Prostate gland (tissue), 2 donors: Measurements from ENCODE around the gene CDH24. TPM values are rescaled to one million over a fixed set of nuclear protein-coding genes. Genes with fewer than 3 reads are reported as not detected.

Experiments used
- DNase-seq: peaks from one replicate; pipeline ENCODE4 v3.0.0-alpha.2; 2019; ENCODE audit warnings: low spot score
- H3K27ac ChIP-seq, 2 donors: fragments of 200-600 bp; sonication (generic); 2 replicates each; pipeline ENCODE4 v1.5.1; 2017 to 2019
- H3K27me3 ChIP-seq: fragments of 200-600 bp; sonication (generic); replicated peaks from 2 replicates; pipeline ENCODE4 v1.5.1; 2019; ENCODE audit not compliant: insufficient read depth
- H3K36me3 ChIP-seq, 2 donors: fragments of 200-600 bp; sonication (generic); 1 replicate in 1 of 2; 2 replicates in 1 of 2; pipeline versions ENCODE4 v1.5.1 to v1.8.1; 2017 to 2019
- H3K4me1 ChIP-seq: fragments of 200-600 bp; sonication (generic); replicated peaks from 2 replicates; pipeline ENCODE4 v1.5.1; 2019
- H3K4me3 ChIP-seq, 2 donors: fragments of 200-600 bp; sonication (generic); 2 replicates each; pipeline ENCODE4 v1.5.1; 2017 to 2019
- H3K9me3 ChIP-seq: fragments of 200-600 bp; sonication (generic); 2 replicates; pipeline ENCODE4 v1.5.1; 2017
- POLR2A ChIP-seq: fragments of 450-650 bp; IDR thresholded peaks from one replicate; pipeline ENCODE4 v1.6.1; 2016; ENCODE audit warnings: antibody characterized with exemption, mild to moderate bottlenecking
- POLR2AphosphoS5 ChIP-seq: sonication (generic); formaldehyde crosslinking; IDR thresholded peaks from one replicate; pipeline ENCODE4 v1.6.1; 2017; ENCODE audit warnings: antibody characterized with exemption
- WGBS: methylation state at CpG from one replicate; pipeline ENCODE4 v1.1.5; 2018; 5-methylcytosine and 5-hydroxymethylcytosine counted together
- intact Hi-C: fragments of 100-400 bp; cut with DNase I; formaldehyde crosslinking; loops from one replicate; pipeline ENCODE4 v1.14.2; 2022
- total RNA-seq, 2 donors: library from RNA; depleted of rRNA; stranded (reverse); fragments of >200 nt; gene quantifications; one replicate each; pipeline ENCODE4 v1.1.0, GENCODE V29; 2016
- TF ChIP-seq, protein P1 (sequence below), 4 experiments: fragments of 200-600 bp in 2 of 4; fragments of 450-650 bp in 2 of 4; sonication (generic) in 2 of 4; IDR thresholded peaks; 1 replicate in 3 of 4; 2 replicates in 1 of 4; pipeline ENCODE4 v1.5.1; 2016 to 2019; ENCODE audit warnings: antibody characterized with exemption in 4 of 4, mild to moderate bottlenecking in 2 of 4, moderate library complexity in 2 of 4

Gene CDH24
- total RNA-seq, 2 donors from 2014 or later = 4.0 to 7.2 TPM

DNA sequence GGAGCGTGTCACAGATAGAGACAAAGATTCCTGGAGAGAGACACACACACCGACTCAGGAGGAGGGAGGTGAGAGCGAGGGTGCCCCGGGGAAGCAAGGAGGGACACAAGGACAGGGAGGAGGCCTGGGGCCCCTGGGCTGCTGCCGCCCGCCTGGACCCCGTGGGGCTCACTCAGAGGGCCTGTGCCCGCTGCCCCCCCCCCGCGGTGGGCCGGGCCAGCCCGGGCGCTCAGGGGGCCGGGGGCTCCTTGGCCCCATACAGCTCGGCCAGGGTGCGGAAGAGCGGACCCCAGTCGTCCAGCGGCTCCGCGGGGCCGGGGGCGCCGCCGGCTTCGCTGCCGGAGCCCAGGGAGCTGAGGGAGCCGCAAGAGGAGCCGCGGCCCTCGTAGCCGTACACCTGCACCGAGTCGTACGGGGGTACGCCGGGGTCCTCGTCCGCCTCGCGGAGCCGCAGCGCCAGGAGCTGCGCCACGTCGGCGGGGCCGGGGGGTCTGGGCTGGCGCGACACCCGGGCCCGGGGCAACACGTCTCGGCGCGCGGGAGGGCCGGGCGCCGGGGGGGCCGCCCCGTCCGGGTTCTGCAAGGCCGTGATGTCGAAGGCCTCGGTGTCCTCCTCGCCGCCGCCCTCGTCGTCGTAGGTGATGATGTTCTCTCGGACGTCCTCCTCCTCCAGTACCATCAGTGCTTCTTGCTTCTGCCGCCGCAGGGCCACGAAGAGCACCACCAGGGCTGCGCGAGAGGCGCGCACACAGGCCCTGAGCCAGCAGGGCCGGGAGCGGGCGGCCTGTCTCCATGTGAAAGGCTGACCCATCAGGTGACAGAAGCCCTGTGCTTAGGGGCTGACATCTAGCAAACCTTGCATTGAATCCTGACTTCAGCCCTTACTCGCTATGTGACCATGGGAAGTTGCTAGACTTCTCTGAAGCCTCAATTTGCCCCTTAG is 9.3 kb downstream of the CDH24 start:
- intact Hi-C loops = no loop called here
- no peak for DNase-seq
- Histone ChIP-seq H3K9me3 (no peaks in the 10 kb centered on the region), H3K27ac (no peak overlapping the region), H3K4me3 (no peak overlapping the region), H3K4me1 (no peaks in the 10 kb centered on the region), H3K27me3 (no peaks in the 10 kb centered on the region), H3K36me3 (no peaks in the 10 kb centered on the region)
- 84% methylated on average over 84 of the region's 85 CpGs for WGBS
- TF ChIP-seq, protein P1, sequence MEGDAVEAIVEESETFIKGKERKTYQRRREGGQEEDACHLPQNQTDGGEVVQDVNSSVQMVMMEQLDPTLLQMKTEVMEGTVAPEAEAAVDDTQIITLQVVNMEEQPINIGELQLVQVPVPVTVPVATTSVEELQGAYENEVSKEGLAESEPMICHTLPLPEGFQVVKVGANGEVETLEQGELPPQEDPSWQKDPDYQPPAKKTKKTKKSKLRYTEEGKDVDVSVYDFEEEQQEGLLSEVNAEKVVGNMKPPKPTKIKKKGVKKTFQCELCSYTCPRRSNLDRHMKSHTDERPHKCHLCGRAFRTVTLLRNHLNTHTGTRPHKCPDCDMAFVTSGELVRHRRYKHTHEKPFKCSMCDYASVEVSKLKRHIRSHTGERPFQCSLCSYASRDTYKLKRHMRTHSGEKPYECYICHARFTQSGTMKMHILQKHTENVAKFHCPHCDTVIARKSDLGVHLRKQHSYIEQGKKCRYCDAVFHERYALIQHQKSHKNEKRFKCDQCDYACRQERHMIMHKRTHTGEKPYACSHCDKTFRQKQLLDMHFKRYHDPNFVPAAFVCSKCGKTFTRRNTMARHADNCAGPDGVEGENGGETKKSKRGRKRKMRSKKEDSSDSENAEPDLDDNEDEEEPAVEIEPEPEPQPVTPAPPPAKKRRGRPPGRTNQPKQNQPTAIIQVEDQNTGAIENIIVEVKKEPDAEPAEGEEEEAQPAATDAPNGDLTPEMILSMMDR (IDR thresholded peaks at IDR 0.05) = no peak
- TF ChIP-seq POLR2AphosphoS5 (no peak), POLR2A (no peak)

- no peaks in the 10 kb centered on the region for H3K27me3 ChIP-seq
- no peak overlapping the region for H3K27ac ChIP-seq
- no peak for DNase-seq
- TF ChIP-seq POLR2AphosphoS5 (no peak), POLR2A (no peak)
- TF ChIP-seq, protein P1 (IDR thresholded peaks at IDR 0.05) = no peak
- no peak overlapping the region for H3K4me3 ChIP-seq
- 63% methylated on average over 6 of the region's 6 CpGs for WGBS
- intact Hi-C loops = no loop called here
- no peaks in the 10 kb centered on the region for H3K36me3 ChIP-seq
- no peaks in the 10 kb centered on the region for H3K9me3 ChIP-seq
- no peaks in the 10 kb centered on the region for H3K4me1 ChIP-seq
These were observed 10.2 kb downstream of the CDH24 start for GRCh38 chr14:23047034-23047634.

DNA sequence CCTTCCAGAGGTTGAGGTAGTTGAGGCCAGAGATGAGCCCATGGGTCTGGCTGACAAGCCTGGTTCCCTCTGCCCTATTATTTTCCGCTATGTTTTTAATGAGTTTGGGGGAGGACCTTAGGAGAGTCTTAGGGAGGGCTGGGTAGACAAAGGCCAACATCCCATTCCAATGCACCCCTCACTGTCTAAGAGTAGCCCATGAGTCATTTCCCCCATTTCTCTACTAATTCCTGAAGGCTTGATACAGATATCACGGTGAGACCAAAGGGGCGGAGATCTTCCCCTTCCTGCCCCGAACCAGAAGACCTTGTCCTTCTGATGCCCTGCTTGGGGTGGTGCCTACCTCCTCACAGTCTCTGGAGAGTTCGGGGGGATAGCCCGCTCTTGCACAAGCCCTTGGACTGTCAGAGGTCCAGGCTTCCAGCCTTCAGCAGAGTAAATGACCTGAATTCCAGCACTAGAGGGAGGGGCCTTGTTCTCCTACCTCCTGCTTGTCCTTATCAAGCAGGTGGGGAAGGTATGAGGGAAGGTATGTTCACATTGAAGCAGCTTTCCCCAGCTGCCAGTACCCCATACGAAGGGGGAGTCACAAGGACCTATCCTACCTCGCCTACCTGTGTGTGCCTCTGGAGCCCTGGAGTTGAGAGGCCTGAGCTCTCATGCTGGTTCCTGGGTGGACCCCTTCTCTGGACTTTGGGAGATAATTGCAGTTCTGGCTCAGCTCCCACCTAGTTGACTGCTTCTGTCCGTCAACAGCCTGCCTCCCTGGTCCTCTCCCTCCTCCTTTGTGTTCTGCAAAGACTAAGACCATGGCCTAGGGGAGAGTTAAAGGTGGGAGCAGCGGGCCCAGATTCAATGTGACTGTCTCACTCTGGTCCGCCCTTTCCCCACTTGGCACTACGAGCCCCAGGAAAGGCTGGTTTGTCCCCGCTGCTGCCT is 11.6 kb downstream of the CDH24 start:
- Histone ChIP-seq H3K4me3 (no peak overlapping the region), H3K36me3 (no peaks in the 10 kb centered on the region), H3K27ac (no peak overlapping the region), H3K4me1 (no peaks in the 10 kb centered on the region), H3K27me3 (no peaks in the 10 kb centered on the region), H3K9me3 (no peaks in the 10 kb centered on the region)
- 86% methylated on average over 13 of the region's 13 CpGs for WGBS
- intact Hi-C loops = no loop called here
- TF ChIP-seq POLR2AphosphoS5 = no peak
- DNase-seq = no peak

DNA sequence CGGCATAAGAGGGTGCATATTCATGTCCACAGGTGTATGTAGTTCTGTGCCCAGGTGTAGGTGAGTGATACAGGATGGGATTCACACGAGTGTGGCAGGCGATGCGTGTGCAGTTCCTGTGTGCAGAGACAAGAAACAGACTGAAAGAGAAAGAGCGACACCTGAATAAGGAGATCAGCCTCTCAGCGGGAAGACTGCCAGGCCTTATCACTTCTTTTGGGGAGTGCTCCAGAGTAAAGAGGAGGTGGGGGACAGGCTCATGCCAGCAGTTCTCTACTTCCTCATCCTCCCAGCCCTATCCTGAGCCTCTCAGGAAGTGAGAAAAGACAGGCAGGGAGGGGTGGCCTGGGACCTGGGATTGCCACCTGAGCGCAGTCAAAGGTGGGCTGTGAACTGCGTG is 12.5 kb downstream of the CDH24 start:
- Histone ChIP-seq H3K36me3 (no peaks in the 10 kb centered on the region), H3K9me3 (no peaks in the 10 kb centered on the region), H3K4me1 (no peaks in the 10 kb centered on the region), H3K27ac (no peak overlapping the region), H3K4me3 (no peak overlapping the region), H3K27me3 (no peaks in the 10 kb centered on the region)
- no peak for DNase-seq
- 81% methylated on average over 8 of the region's 8 CpGs for WGBS
- no peak for TF ChIP-seq POLR2AphosphoS5
- TF ChIP-seq, protein P1 (IDR thresholded peaks at IDR 0.05) = no peak
- intact Hi-C loops = no loop called here

DNA sequence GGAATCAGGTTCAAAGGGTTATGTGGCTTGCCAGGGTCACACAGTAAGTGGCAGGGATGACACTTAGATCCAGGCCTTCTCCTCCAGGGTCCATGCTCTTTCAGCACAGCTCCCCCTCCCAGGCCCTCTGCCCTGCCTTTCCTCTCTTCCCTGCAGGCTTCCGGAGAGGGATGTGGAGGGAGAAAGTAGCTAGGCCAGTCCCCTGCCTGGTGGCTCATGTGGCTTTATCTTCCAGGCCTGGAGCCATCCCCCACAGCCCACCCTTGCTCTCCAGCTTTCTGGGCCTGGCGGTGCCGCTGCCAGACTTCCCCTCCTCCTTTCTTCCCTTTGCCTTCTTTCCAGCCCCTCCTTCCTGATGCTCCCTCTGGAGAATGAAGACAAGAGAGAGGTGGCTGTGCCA is 13.6 kb downstream of the CDH24 start:
- no peak for TF ChIP-seq POLR2A
- TF ChIP-seq, protein P1 (IDR thresholded peaks at IDR 0.05) = no peak
- no peak for TF ChIP-seq POLR2AphosphoS5
- H3K4me1 ChIP-seq = no peaks in the 10 kb centered on the region
- H3K27ac ChIP-seq = no peak overlapping the region
- 75% methylated on average over 3 of the region's 3 CpGs for WGBS
- H3K27me3 ChIP-seq = no peaks in the 10 kb centered on the region
- H3K4me3 ChIP-seq = no peak overlapping the region
- intact Hi-C loops = no loop called here
- H3K36me3 ChIP-seq = no peaks in the 10 kb centered on the region
- DNase-seq = no peak
- H3K9me3 ChIP-seq = no peaks in the 10 kb centered on the region
